Natural killer cell treated with Interleukin-12 subunit alpha and Interleukin-12 subunit beta and Interleukin-15 and Interleukin-18, amount 100 ng/mL, for 72 hours (primary cell): ENCODE data around the gene CD63. TPM values are rescaled to one million over a fixed set of nuclear protein-coding genes. Genes with fewer than 3 reads are reported as not detected.
A peak's percentile ranks its signal among the peaks of the same experiment; 100 is the strongest.

Experiments used
- ATAC-seq, 2 donors: fragments of 150-1000 bp; cut with Tn5 transposase in 1 of 2; sonication (Bioruptor Pico), chemical (Tn5 transposase) in 1 of 2; 2 replicates each; pipeline ENCODE4 v1.10.0; 2021
- DNase-seq: peaks from one replicate; pipeline ENCODE4 v3.0.0; 2022; ENCODE audit warnings: low spot score
- H3K27ac Mint-ChIP-seq, 2 donors: 1 replicate in 1 of 2; 2 replicates in 1 of 2; pipeline ENCODE4 v1.8.0; 2022; ENCODE audit warnings: mixed read lengths in 2 of 2, mild to moderate bottlenecking in 1 of 2, moderate library complexity in 1 of 2
- H3K27me3 Mint-ChIP-seq, 2 donors: 1 replicate in 1 of 2; 2 replicates in 1 of 2; pipeline ENCODE4 v1.8.0; 2022; ENCODE audit warnings: mixed read lengths in 2 of 2
- H3K36me3 Mint-ChIP-seq: one replicate; pipeline ENCODE4 v1.8.0; 2022; ENCODE audit warnings: mixed read lengths
- H3K4me1 Mint-ChIP-seq, 2 donors: 1 replicate in 1 of 2; 2 replicates in 1 of 2; pipeline ENCODE4 v1.8.0; 2022; ENCODE audit warnings: low read depth in 2 of 2, mixed read lengths in 2 of 2, mild to moderate bottlenecking in 1 of 2
- H3K4me3 Mint-ChIP-seq: one replicate; pipeline ENCODE4 v1.8.0; 2022; ENCODE audit warnings: mixed read lengths
- H3K9me3 Mint-ChIP-seq: 2 replicates; pipeline ENCODE4 v1.8.0; 2022; ENCODE audit warnings: mixed read lengths
- total RNA-seq, 2 donors: library from RNA; stranded (reverse); gene quantifications; one replicate each; pipeline ENCODE4 v1.2.3, GENCODE V29; 2022

CD63 gene
- total RNA-seq, 2 donors from 2014 or later, result 263 to 327 TPM

DNA sequence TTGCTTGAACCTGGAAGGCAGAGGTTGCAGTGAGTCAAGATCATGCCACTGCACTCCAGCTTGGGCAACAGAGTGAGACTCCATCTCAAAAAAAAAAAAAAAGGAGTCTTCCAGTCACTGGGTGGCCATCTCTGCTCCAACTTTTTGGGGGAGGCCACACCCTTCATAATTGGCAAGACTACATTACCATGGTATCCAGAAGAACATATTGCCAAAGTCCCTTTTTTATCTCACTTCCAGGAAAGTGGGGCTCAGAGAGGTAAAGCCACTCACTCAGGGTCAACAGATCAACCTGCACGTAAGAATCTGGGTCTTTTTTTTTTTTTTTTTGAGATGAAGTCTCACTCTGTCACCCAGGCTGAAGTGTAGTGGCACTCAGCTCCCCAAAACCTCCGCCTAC, 5.0 kb upstream of the CD63 start:
- no peaks in the 10 kb centered on the region for H3K9me3 Mint-ChIP-seq
- H3K27ac Mint-ChIP-seq, result no peak overlapping the region
- H3K4me3 Mint-ChIP-seq, result no peak overlapping the region
- DNase-seq (no peak), ATAC-seq (no peak)
- no peaks in the 10 kb centered on the region for H3K27me3 Mint-ChIP-seq
- no peaks in the 10 kb centered on the region for H3K36me3 Mint-ChIP-seq
- peaks cover 42 to 43% of the 10 kb centered on the region in 2 donors for H3K4me1 Mint-ChIP-seq

DNA sequence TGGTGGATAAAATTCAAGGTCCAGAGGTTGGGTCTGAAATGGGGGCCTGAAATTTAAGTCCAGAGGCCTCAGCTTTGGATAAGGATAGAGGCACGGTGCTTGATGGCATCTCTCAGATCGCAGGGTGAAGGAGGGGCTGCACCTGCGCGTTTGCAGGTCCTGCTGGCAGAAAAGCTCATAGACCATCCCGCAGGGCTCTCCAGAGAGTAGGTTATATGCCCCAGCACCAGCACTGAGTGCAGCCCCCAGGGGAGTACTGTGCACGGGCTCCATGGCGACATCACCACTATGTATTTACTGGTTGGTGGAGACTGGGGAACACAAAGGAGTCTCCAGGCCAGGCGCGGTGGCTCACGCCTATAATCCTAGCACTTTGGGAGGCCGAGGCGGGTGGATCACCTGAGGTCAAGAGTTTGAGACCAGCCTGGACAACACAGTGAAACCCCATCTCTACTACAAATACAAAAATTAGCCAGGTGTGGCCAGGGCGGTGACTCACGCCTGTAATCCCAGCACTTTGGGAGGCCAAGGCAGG, 4.3 kb upstream of the CD63 start:
- no peak overlapping the region for H3K4me3 Mint-ChIP-seq
- ATAC-seq (no peak), DNase-seq (no peak)
- H3K36me3 Mint-ChIP-seq, result no peaks in the 10 kb centered on the region
- no peaks in the 10 kb centered on the region for H3K27me3 Mint-ChIP-seq
- H3K9me3 Mint-ChIP-seq, result no peaks in the 10 kb centered on the region
- peaks cover 35 to 38% of the 10 kb centered on the region in 2 donors for H3K4me1 Mint-ChIP-seq
- peak overlapping the region in 1 of 2 donors; percentile 3 for H3K27ac Mint-ChIP-seq

DNA sequence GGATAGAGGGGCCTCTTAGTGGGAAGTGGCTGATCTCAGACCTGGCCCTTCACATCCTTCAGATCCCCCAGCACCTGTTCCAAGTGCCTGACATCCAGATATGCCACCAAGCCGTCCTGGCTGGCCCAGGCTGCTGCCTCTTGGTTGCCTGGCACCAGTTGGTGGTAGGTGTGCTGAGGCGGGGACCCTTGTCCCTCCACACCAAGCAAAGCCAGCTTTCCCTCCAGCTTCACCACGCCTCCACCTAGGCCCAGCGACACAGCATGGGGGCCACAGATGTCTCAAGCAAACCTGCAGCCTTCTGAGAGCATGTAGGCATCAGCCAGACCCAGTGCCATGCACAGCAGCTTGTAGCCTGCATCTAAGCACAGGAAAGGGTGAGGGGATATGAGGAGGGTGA, 3.5 kb upstream of the CD63 start:
- ATAC-seq, result no peak
- H3K4me3 Mint-ChIP-seq, result no peak overlapping the region
- H3K4me1 Mint-ChIP-seq, result peaks cover 33 to 37% of the 10 kb centered on the region in 2 donors
- H3K27me3 Mint-ChIP-seq, result no peaks in the 10 kb centered on the region
- no peaks in the 10 kb centered on the region for H3K36me3 Mint-ChIP-seq
- H3K9me3 Mint-ChIP-seq, result no peaks in the 10 kb centered on the region
- no peak for DNase-seq
- H3K27ac Mint-ChIP-seq, result peak overlapping the region in 1 of 2 donors; percentile 3

DNA sequence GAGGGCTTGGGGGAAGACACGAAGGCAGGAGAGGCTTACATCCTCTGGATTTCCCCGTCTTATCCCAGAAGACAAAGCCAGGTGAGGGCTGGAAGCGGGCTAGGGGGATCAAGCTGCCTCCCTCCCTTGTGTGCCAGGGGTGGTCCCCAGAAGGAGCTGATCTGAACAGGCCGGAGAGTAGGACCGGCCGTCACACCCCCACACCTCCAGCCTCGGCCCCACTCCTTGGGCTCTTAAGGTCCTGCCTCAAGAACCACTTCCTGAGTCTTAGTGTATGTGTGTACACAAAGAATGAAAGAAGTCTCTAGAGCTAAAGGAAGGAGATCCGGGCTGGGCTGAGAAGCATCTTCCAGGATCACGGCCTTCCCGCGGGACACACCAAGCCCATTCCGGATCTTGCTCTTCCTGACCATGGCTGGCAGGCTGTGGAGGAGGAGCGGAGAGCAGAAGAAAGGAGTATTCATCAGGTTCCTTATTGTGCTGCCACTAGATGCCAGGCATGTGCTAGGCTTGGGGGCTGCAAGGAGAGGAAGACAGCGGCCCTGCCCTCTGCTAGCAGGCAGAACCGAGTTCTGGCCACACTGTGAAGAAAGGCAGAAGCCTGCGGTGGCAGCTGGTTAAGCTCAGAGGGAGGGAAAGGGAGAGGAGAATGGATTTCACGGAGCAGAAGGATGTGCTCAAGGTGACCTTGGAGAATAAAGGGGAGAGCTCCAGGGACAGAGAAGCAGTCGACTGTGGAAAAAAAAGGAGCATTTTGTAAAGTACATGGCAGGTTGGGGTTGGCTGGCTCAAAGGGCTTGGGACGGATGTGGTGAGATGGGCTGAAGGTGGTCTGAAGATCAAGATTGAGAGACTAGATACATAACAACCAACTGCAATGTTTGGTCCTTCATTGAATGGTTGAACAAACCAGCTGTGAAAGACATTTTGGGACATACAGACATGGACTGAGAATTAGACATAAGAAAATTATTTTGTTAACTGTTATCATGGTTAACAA, 1.3 kb upstream of the CD63 start:
- H3K4me3 Mint-ChIP-seq, result peak overlapping the region; percentile 92
- H3K27ac Mint-ChIP-seq, result peak overlapping the region; percentile 96 to 99
- no peaks in the 10 kb centered on the region for H3K27me3 Mint-ChIP-seq
- peaks cover 40 to 43% of the 10 kb centered on the region in 2 donors for H3K4me1 Mint-ChIP-seq
- H3K36me3 Mint-ChIP-seq, result no peaks in the 10 kb centered on the region
- ATAC-seq (peak; percentile 74 to 77), DNase-seq (peak; percentile 81)
- H3K9me3 Mint-ChIP-seq, result no peaks in the 10 kb centered on the region

DNA sequence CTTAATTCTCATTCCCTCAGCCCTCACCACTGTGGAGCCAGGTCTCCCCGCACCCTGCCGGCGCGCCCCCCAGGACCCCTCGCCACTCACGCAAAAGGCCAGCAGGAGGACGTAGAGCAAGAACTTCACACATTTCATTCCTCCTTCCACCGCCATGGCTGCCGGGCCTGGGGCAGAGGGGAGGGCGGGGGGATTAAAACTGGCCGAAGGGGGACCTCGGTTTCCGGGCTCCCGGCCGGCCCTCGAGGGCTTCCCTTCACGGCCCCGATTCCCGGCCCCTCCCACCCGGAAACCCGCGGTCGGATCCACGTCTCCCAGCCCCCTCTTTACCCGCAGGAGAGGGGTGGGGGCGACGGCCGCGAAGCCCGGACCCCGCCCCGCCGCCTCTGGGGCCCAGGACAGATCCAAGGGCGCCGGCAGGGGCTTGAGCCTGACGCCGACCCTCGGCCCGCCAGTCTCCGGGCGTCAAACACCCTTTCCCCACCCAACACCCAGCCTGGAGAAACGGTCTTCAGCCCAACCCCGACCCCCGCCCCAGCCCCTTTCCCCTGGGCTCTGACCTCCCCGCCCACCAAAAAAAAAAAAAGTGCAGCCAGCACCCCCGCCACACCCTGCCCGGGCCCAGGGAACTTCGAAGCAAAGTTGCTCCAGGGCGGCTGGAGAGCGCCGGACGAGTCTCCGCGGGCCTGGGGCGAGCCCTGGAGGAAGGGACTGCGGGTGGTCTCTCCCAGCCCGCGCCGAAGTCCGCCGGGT, 447 bp downstream of the CD63 start:
- H3K4me1 Mint-ChIP-seq, result peaks cover 46 to 49% of the 10 kb centered on the region in 2 donors
- H3K9me3 Mint-ChIP-seq, result no peaks in the 10 kb centered on the region
- peak; percentile 66 for DNase-seq
- H3K4me3 Mint-ChIP-seq, result peak overlapping the region; percentile 86
- H3K36me3 Mint-ChIP-seq, result no peaks in the 10 kb centered on the region
- ATAC-seq, result peak in 1 of 2 donors; percentile 5
- peak overlapping the region; percentile 88 to 96 for H3K27ac Mint-ChIP-seq
- no peaks in the 10 kb centered on the region for H3K27me3 Mint-ChIP-seq

DNA sequence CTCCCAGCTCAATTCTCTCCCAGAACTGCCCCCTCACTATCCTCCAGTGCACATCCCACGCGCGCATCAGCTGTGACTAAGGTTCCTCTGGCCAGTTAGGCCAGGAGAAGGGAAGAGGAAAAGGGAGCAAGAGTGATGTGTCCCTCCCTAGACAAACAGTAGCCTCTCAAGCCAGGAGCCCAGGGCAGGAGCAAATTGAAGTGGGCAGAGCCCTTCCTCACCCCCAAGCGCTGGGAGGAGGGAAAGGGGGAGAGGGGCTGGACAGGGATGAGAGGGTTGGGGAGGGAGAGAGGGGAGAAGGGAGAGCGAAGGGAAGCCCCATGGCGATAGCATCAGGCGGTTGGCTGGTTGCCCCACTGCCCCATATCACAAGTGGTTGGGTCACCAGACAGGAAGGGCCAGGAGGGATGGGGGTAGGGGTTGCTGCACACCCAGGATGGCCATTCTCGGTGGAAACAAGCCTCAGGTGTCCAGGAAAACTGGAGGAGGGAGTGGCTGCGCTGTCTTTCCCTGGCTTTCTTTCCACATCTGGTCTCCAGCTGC, 1.1 kb downstream of the CD63 start:
- Mint-ChIP-seq H3K4me1 (peaks cover 46 to 49% of the 10 kb centered on the region in 2 donors), H3K27me3 (no peaks in the 10 kb centered on the region), H3K9me3 (no peaks in the 10 kb centered on the region), H3K27ac (peak overlapping the region; percentile 79 to 88), H3K36me3 (no peaks in the 10 kb centered on the region), H3K4me3 (peak overlapping the region; percentile 86)
- DNase-seq (no peak), ATAC-seq (no peak)

DNA sequence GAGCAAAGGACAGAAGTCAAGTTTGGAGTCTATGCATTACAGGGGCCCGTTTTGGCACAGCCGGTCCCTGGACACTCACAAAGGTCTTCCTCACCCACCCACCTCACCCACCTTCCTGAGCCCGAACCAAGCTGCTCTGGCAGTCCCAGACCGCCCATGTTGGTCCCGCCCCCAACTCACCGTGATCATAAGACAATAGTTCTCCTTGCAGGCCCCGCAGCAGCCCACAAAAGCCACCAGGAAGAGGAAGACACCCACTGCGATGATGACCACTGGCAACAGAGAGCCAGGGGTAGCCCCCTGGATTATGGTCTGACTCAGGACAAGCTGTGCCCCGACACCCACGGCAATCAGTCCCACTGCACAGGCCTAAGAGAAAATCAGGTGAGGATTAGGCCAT, 1.8 kb downstream of the CD63 start:
- Mint-ChIP-seq H3K4me1 (peaks cover 46 to 49% of the 10 kb centered on the region in 2 donors), H3K27me3 (no peaks in the 10 kb centered on the region), H3K9me3 (no peaks in the 10 kb centered on the region), H3K4me3 (peak overlapping the region; percentile 86), H3K27ac (peak overlapping the region; percentile 79 to 88), H3K36me3 (no peaks in the 10 kb centered on the region)
- no peak for DNase-seq
- ATAC-seq, result no peak

DNA sequence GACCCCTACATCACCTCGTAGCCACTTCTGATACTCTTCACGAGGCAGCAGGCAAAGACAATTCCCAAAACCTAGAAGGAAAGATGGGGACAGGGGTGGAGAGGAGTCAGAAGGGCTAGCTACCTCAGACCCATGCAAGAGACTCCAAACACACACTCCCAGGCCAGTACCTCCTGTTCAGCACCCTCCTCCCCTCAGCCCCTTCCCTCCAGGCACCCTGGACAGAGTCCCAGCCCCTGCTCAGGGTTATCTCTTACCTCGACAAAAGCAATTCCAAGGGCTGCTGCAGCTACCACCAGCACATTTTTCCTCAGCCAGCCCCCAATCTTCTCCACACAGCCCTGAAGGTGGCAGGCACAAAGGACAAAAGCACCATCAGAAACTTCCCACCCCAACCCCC, 3.3 kb downstream of the CD63 start:
- DNase-seq (no peak), ATAC-seq (no peak)
- Mint-ChIP-seq H3K4me3 (peak overlapping the region; percentile 10), H3K27ac (peak overlapping the region; percentile 7 to 70), H3K36me3 (no peaks in the 10 kb centered on the region), H3K4me1 (peaks cover 42 to 57% of the 10 kb centered on the region in 2 donors), H3K9me3 (no peaks in the 10 kb centered on the region), H3K27me3 (no peaks in the 10 kb centered on the region)

DNA sequence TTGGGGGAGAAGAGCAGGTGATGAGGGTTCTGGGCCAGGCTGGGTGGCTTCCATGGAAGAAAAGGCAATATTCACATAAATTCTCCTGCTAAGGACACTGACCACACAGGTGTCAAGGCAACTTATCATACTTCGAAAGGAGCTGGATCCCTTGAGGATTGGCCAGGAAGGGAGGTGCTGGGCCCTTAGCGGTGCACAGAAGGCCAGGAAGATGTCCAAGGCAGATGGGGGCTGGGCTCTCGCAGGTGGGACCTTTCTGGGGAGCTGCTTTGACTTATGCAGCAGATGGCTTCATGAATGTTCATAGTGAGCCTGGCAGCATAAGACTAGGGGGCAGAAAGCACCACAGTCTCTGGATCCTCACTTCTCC, 3.9 kb downstream of the CD63 start:
- Mint-ChIP-seq H3K4me3 (no peak overlapping the region), H3K9me3 (no peaks in the 10 kb centered on the region), H3K36me3 (no peaks in the 10 kb centered on the region), H3K27me3 (no peaks in the 10 kb centered on the region), H3K4me1 (peaks cover 35 to 51% of the 10 kb centered on the region in 2 donors), H3K27ac (peak overlapping the region; percentile 7 to 70)
- DNase-seq (no peak), ATAC-seq (no peak)

DNA sequence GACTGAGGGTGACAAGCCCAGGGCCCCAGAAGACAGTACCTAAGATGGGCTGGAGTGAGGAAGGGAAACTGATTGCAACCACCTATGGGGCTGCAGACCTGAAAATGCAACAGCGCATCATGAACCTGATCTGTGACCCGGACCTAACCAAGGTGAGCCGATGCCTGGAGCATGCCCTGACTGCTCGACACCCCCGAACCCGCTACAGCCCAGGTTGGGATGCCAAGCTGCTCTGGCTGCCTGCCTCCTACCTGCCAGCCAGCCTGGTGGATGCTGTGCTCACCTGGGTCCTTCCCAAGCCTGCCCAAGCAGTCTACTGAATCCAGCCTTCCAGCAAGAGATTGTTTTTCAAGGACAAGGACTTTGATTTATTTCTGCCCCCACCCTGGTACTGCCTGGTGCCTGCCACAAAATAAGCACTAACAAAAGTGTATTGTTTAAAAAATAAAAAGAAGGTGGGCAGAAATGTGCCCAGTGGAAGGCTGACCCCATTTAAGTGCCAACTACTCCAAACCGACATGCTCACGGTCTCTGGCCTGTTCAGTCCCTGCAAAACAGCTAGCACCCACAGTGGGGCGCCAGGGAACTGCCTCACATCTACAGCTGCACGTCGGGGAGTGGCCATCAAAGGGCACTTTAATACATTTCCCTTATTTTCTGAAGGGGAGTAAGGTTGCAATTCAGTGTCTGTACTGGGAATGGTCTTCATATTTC, 4.4 kb downstream of the CD63 start:
- no peaks in the 10 kb centered on the region for H3K36me3 Mint-ChIP-seq
- H3K27me3 Mint-ChIP-seq, result no peaks in the 10 kb centered on the region
- H3K9me3 Mint-ChIP-seq, result no peaks in the 10 kb centered on the region
- H3K4me1 Mint-ChIP-seq, result peaks cover 30 to 50% of the 10 kb centered on the region in 2 donors
- peak overlapping the region in 1 of 2 donors; percentile 7 for H3K27ac Mint-ChIP-seq
- ATAC-seq (no peak), DNase-seq (peak; percentile 72)
- H3K4me3 Mint-ChIP-seq, result no peak overlapping the region

DNA sequence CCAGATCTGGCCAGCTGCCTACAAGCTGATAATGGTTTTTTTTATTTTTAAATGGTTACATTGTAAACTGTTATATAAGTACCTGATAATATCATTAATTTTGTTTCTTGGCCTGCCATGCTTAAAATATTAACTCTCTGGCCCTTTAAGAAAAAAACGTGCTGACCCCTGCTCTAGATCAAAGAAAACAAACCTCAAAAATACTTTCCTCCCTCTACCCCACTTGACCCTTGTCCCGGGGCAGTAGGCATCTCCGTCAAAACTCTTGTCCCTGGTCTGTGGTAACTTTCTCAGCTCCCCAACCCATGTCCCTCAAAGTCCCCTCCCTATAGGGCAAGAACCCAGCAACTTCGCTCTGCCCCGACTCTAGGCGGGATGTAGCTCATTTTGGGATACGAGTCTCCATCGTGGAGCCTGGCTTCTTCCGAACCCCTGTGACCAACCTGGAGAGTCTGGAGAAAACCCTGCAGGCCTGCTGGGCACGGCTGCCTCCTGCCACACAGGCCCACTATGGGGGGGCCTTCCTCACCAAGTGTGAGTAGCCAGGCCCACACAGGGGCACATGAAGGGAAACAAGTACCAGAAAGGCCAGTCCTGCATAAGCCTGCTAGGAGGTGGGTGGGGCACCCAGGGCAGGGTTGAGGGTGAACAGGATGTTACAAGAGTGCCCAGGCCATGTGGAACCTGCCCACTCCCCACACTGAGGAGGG, 5.1 kb downstream of the CD63 start:
- DNase-seq (no peak), ATAC-seq (no peak)
- Mint-ChIP-seq H3K27me3 (no peaks in the 10 kb centered on the region), H3K36me3 (no peaks in the 10 kb centered on the region), H3K27ac (peak overlapping the region in 1 of 2 donors; percentile 31), H3K4me3 (no peak overlapping the region), H3K9me3 (no peaks in the 10 kb centered on the region), H3K4me1 (peaks cover 29 to 47% of the 10 kb centered on the region in 2 donors)

DNA sequence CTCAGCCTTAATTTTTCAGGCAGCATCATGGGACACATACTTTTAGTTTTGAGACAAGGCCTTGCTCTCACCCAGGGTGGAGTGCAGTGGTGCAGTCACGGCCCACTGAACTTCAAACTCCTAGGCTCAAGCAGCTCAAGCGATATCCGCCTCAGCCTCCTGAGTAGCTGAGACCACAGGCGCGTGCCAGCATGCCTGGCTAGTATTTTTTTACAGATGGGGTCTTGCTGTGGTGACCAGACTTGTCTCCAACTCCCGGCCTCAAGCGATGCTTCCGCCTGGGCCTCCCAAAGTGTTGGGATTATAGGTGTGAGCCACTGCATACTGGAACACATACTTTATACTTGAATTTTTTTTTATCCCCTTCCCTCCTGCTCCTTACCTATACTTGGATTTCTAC, 5.9 kb downstream of the CD63 start:
- ATAC-seq (no peak), DNase-seq (no peak)
- Mint-ChIP-seq H3K9me3 (no peaks in the 10 kb centered on the region), H3K27ac (no peak overlapping the region), H3K4me1 (peaks cover 33 to 54% of the 10 kb centered on the region in 2 donors), H3K27me3 (no peaks in the 10 kb centered on the region), H3K4me3 (no peak overlapping the region), H3K36me3 (no peaks in the 10 kb centered on the region)
